HG02981 (cell line): ENCODE data around the gene CSNK1G3.

Experiments used
- ATAC-seq: cut with Tn5 transposase; IDR thresholded peaks from one replicate; pipeline ENCODE4 v1.9.1; 2021; ENCODE audit warnings: mild to moderate bottlenecking, moderate library complexity; ENCODE audit not compliant: unreplicated experiment

Gene CSNK1G3

GRCh38 chr5:123512611-123513461 lies 859 bp downstream of the CSNK1G3 start:
- ATAC-seq, result peak; percentile 31

GRCh38 chr5:123514615-123515355 lies 2.8 kb downstream of the CSNK1G3 start:
- no peak for ATAC-seq

GRCh38 chr5:123515904-123516303 lies 3.9 kb downstream of the CSNK1G3 start:
- no peak for ATAC-seq

- ATAC-seq, result no peak
Observed at GRCh38 chr5:123517476-123517875, 5.5 kb downstream of the CSNK1G3 start.

- ATAC-seq, result peak; percentile 37
Observed at GRCh38 chr5:123518111-123518510, 6.1 kb downstream of the CSNK1G3 start.

- peak; percentile 53 for ATAC-seq
Observed at GRCh38 chr5:123520677-123521247, 8.8 kb downstream of the CSNK1G3 start.

- ATAC-seq, result no peak
Observed at GRCh38 chr5:123524146-123524545, 12.2 kb downstream of the CSNK1G3 start.

- ATAC-seq, result no peak
Observed at GRCh38 chr5:123527190-123527589, 15.2 kb downstream of the CSNK1G3 start.

- no peak for ATAC-seq
Observed at GRCh38 chr5:123528065-123528464, 16.1 kb downstream of the CSNK1G3 start.

- no peak for ATAC-seq
Observed at GRCh38 chr5:123528878-123529277, 16.9 kb downstream of the CSNK1G3 start.

- no peak for ATAC-seq
Observed at GRCh38 chr5:123530728-123531127, 18.8 kb downstream of the CSNK1G3 start.

- no peak for ATAC-seq
Observed at GRCh38 chr5:123535648-123536047, 23.7 kb downstream of the CSNK1G3 start.

GRCh38 chr5:123537256-123537655 lies 25.3 kb downstream of the CSNK1G3 start:
- no peak for ATAC-seq

- no peak for ATAC-seq
Observed at GRCh38 chr5:123537845-123538244, 25.9 kb downstream of the CSNK1G3 start.

GRCh38 chr5:123538670-123539459 lies 26.9 kb downstream of the CSNK1G3 start:
- no peak for ATAC-seq

GRCh38 chr5:123540534-123540933 lies 28.6 kb downstream of the CSNK1G3 start:
- ATAC-seq, result no peak

- no peak for ATAC-seq
Observed at GRCh38 chr5:123543438-123543837, 31.5 kb downstream of the CSNK1G3 start.

- no peak for ATAC-seq
Observed at GRCh38 chr5:123545506-123545905, 33.5 kb downstream of the CSNK1G3 start.

- ATAC-seq, result no peak
Observed at GRCh38 chr5:123546657-123547056, 34.7 kb downstream of the CSNK1G3 start.

GRCh38 chr5:123549256-123549904 lies 37.4 kb downstream of the CSNK1G3 start:
- peak; percentile 99 for ATAC-seq
